Measurements from ENCODE around the gene PLPP4. TPM values are rescaled to one million over a fixed set of nuclear protein-coding genes. Genes with fewer than 3 reads are reported as not detected.

The PLPP4 gene
- total RNA-seq, 1 experiment from 2014 or later: 1.3 TPM

DNA sequence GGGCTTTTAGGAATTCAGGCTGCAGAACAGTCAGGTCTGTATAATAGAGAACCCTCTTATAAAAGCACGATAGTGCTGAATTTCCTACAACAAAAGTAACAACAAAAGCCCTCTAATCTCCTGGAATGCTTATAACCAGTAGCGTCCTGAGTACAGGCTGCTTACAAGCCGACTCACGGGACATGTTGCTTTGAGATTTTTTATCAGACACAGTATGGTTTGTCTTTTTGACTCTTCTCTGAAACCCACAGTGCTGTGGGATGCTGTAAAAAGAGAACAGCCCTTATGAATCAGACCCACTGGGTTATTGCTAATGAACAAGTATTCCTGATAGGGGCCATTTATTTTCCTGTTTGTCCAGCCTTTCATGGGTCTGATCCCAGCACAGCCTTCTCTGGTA is 59.4 kb downstream of the PLPP4 start:
- Mint-ChIP-seq H3K9me3 (ENCODE audit: unreplicated experiment) (no peaks in the 10 kb centered on the region), H3K4me1 (ENCODE audit: insufficient read depth, unreplicated experiment) (peaks cover 21% of the 10 kb centered on the region), H3K27me3 (ENCODE audit: insufficient read depth, unreplicated experiment) (no peaks in the 10 kb centered on the region), H3K4me3 (ENCODE audit: unreplicated experiment) (no peak overlapping the region), H3K36me3 (ENCODE audit: insufficient read depth, unreplicated experiment) (no peaks in the 10 kb centered on the region), H3K27ac (ENCODE audit: low read depth, unreplicated experiment) (no peak overlapping the region)
- intact Hi-C loops (cut with micrococcal nuclease): no loop called here
- TF ChIP-seq, protein P1, sequence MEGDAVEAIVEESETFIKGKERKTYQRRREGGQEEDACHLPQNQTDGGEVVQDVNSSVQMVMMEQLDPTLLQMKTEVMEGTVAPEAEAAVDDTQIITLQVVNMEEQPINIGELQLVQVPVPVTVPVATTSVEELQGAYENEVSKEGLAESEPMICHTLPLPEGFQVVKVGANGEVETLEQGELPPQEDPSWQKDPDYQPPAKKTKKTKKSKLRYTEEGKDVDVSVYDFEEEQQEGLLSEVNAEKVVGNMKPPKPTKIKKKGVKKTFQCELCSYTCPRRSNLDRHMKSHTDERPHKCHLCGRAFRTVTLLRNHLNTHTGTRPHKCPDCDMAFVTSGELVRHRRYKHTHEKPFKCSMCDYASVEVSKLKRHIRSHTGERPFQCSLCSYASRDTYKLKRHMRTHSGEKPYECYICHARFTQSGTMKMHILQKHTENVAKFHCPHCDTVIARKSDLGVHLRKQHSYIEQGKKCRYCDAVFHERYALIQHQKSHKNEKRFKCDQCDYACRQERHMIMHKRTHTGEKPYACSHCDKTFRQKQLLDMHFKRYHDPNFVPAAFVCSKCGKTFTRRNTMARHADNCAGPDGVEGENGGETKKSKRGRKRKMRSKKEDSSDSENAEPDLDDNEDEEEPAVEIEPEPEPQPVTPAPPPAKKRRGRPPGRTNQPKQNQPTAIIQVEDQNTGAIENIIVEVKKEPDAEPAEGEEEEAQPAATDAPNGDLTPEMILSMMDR (IDR thresholded peaks at IDR 0.05; ENCODE audit: unreplicated experiment): no peak
- BruUV-seq (replicated peaks): no TSS peak
- ChIA-PET CTCF (interaction anchor here (1.3 kb wide), 1 partner anchor 10 kb away, joined by 3 read pairs; no protein-coding TSS in a partner anchor), POLR2A (interaction anchor here (3.8 kb wide), 1 partner anchor 10 kb away, joined by 38 read pairs; no protein-coding TSS in a partner anchor)
- no peak for DNase-seq (ENCODE audit: unreplicated experiment)

DNA sequence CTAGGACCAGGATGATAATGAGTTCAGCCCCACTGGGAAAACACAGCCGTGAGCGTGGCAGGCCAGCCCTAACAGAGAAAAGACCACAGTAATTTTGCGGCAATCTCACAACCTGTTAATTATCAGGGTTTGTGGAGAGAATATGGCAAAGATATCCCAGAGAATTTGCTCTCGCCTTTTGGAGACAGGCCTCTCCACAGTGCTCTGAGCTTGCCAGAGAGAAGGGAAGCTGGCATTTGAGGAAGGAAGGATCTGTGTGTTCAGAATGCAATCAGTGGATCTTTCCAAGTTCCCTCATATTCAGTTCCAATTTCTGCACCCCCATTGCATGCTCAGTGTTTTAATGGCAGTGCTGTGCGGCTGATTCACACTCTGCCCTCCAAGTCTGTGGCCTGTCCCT is 60.2 kb downstream of the PLPP4 start:
- CTCF ChIA-PET: interaction anchor here (0.6 to 1.4 kb wide), 2 partner anchors 9 to 1217 kb away, joined by 3 read pairs; no protein-coding TSS in a partner anchor
- intact Hi-C loops (cut with micrococcal nuclease): no loop called here
- BruUV-seq (replicated peaks): no TSS peak
- POLR2A ChIA-PET: interaction anchor here (3.8 kb wide), 1 partner anchor 11 kb away, joined by 38 read pairs; no protein-coding TSS in a partner anchor
- Mint-ChIP-seq H3K9me3 (ENCODE audit: unreplicated experiment) (no peaks in the 10 kb centered on the region), H3K27me3 (ENCODE audit: insufficient read depth, unreplicated experiment) (no peaks in the 10 kb centered on the region), H3K4me3 (ENCODE audit: unreplicated experiment) (no peak overlapping the region), H3K4me1 (ENCODE audit: insufficient read depth, unreplicated experiment) (peaks cover 19% of the 10 kb centered on the region), H3K27ac (ENCODE audit: low read depth, unreplicated experiment) (no peak overlapping the region), H3K36me3 (ENCODE audit: insufficient read depth, unreplicated experiment) (no peaks in the 10 kb centered on the region)
- TF ChIP-seq, protein P1 (IDR thresholded peaks at IDR 0.05; ENCODE audit: unreplicated experiment): no peak
- no peak for DNase-seq (ENCODE audit: unreplicated experiment)

DNA sequence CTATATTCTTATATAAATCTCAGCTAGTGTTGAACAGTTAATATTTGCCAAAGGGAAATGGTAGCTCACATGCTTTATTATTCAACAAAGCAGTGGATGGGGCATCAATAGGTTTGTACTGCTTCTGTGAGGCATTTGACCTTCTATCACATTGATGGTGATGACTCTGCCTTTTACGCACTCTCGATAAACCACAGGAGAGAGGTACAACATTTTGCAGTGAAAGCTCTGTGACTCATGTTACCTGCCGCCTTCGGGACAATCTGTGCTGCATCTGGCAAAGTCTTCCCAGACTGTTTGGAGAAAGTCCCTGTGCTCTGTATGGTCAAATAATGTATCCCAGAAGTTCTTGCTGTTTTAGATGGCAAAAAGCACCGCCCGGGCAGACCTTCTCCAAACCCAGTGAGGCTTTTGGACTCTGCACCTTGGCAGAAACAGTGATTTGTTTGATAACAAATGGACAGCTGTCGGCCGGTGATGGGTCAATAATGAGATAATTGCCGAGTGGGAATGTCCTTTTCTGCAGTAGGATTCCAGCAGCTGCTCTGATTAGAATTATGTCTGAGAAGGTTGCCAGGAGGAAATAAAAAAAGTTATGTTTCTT is 61.0 kb downstream of the PLPP4 start:
- Mint-ChIP-seq H3K27me3 (ENCODE audit: insufficient read depth, unreplicated experiment) (no peaks in the 10 kb centered on the region), H3K27ac (ENCODE audit: low read depth, unreplicated experiment) (no peak overlapping the region), H3K4me1 (ENCODE audit: insufficient read depth, unreplicated experiment) (peaks cover 19% of the 10 kb centered on the region), H3K9me3 (ENCODE audit: unreplicated experiment) (no peaks in the 10 kb centered on the region), H3K4me3 (ENCODE audit: unreplicated experiment) (no peak overlapping the region), H3K36me3 (ENCODE audit: insufficient read depth, unreplicated experiment) (no peaks in the 10 kb centered on the region)
- TF ChIP-seq, protein P1 (IDR thresholded peaks at IDR 0.05; ENCODE audit: unreplicated experiment): no peak
- ChIA-PET POLR2A (interaction anchor here (3.8 kb wide), 1 partner anchor 12 kb away, joined by 38 read pairs; no protein-coding TSS in a partner anchor), CTCF (interaction anchor here (0.6 to 1.4 kb wide), 4 partner anchors 8 to 1216 kb away, joined by 3 read pairs; no protein-coding TSS in a partner anchor)
- peak; percentile 23 for DNase-seq (ENCODE audit: unreplicated experiment)
- BruUV-seq (replicated peaks): no TSS peak
- intact Hi-C loops (cut with micrococcal nuclease): no loop called here

DNA sequence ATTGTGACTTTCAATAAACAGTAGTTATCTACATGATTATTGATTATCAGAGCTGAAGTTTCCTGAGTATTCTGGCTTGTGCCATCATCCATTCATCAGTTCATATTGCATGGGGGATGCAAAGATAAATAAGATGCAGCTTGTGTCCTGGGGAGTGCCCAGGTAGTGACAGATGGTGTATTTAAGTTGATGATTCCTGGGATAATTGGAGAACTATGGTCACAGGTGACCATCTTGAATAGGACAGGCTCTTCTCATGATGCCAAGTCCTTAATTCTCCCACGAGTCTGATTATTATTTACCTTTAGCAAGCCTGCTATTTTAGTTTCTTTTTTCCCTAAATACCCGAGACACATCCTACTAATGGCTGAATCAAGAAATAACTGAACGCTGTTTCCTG is 64.9 kb downstream of the PLPP4 start:
- Mint-ChIP-seq H3K9me3 (ENCODE audit: unreplicated experiment) (no peaks in the 10 kb centered on the region), H3K27ac (ENCODE audit: low read depth, unreplicated experiment) (no peak overlapping the region), H3K36me3 (ENCODE audit: insufficient read depth, unreplicated experiment) (no peaks in the 10 kb centered on the region), H3K4me3 (ENCODE audit: unreplicated experiment) (no peak overlapping the region), H3K4me1 (ENCODE audit: insufficient read depth, unreplicated experiment) (peaks cover 19% of the 10 kb centered on the region), H3K27me3 (ENCODE audit: insufficient read depth, unreplicated experiment) (no peaks in the 10 kb centered on the region)
- TF ChIP-seq, protein P1 (IDR thresholded peaks at IDR 0.05; ENCODE audit: unreplicated experiment): no peak
- intact Hi-C loops (cut with micrococcal nuclease): no loop called here
- ChIA-PET POLR2A (interaction anchor here (1.0 to 1.3 kb wide), 4 partner anchors 11 to 17 kb away, joined by 3 to 5 read pairs (median 4); no protein-coding TSS in a partner anchor), CTCF (interaction anchor here (0.7 kb wide), 1 partner anchor 580 kb away, joined by 3 read pairs; no protein-coding TSS in a partner anchor)
- BruUV-seq (replicated peaks): no TSS peak
- no peak for DNase-seq (ENCODE audit: unreplicated experiment)

Data from MCF 10A (cell line).